ENCODE measurements around the gene TNPO1. TPM values are rescaled to one million over a fixed set of nuclear protein-coding genes. Genes with fewer than 3 reads are reported as not detected.

TNPO1 gene
- total and polyA plus RNA-seq, 2 of the 8 experiments (the other 6 are each of a cell fraction or from before 2014, with no cell fraction given): 38.5 to 211 TPM

DNA sequence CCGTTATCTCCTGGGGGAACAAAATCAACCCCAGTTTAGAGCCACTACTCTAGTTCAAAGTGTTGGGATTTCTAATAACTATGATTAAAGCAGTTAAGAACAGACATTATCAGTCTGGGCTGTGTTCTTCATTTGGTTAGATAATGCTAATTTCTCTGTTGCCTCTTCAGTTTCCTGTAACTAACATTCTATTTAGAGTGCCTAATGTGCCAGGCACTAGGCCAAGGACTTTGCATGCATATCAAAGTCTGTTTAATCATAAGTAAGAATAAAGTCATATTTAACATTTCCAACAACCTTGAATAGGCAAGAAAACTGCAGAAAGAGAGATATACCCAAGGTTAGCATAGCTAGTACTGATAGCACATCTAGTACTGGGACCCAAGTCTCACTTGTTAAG, 68.4 kb downstream of the TNPO1 start:
- TF ChIP-seq RNF2 (IDR thresholded peaks at IDR 0.05; ENCODE audit: borderline replicate concordance, low read depth, low read length, missing control alignments, poor library complexity, severe bottlenecking) (no peak), SUZ12 (IDR thresholded peaks at IDR 0.05; ENCODE audit: low read length) (no peak)
- Histone ChIP-seq H2AK5ac (ENCODE audit: low read depth, low read length) (no peak overlapping the region), H3K18ac (ENCODE audit: extremely low read depth, low read length) (no peak overlapping the region), H2BK20ac (ENCODE audit: low read length) (no peak overlapping the region), H3K23ac (ENCODE audit: insufficient read length) (no peak overlapping the region), H3K27ac (ENCODE audit: low read depth, low read length) (no peak overlapping the region), H3K56ac (replicated peaks; ENCODE audit: insufficient read length, low read depth, low read length) (no peak overlapping the region), H3K27me3 (replicated peaks in 1 of 4; ENCODE audit: control insufficient read depth in 3 of 4, extremely low read depth in 1 of 4, insufficient read depth in 3 of 4, low read length in 3 of 4) (no peaks in the 10 kb centered on the region), H4K91ac (replicated peaks; ENCODE audit: insufficient read length, low read length) (no peak overlapping the region), H3K4me1 (replicated peaks in 1 of 4; ENCODE audit: control insufficient read depth in 3 of 4, insufficient read depth in 4 of 4, low read length in 3 of 4) (no peaks in the 10 kb centered on the region), H3K4me3 (ENCODE audit: extremely low read depth in 1 of 4, insufficient read depth in 2 of 4, low read depth in 3 of 4, low read length in 4 of 4) (no peak overlapping the region), H3K14ac (ENCODE audit: insufficient read length) (no peak overlapping the region), H3K4me2 (ENCODE audit: insufficient read depth in 1 of 2, low read depth in 2 of 2, low read length in 2 of 2) (no peak overlapping the region), H2AFZ (ENCODE audit: low read length) (no peak overlapping the region), H4K5ac (ENCODE audit: insufficient read length, low read depth, low read length) (no peak overlapping the region), H3K9me3 (ENCODE audit: insufficient read depth in 2 of 2, low read depth in 1 of 2, low read length in 1 of 2) (no peaks in the 10 kb centered on the region), H3K9ac (replicated peaks in 1 of 4; ENCODE audit: extremely low read depth in 1 of 4, low read depth in 3 of 4, low read length in 3 of 4) (no peak overlapping the region), H2BK12ac (ENCODE audit: low read depth, low read length) (no peak overlapping the region), H4K20me1 (replicated peaks in 1 of 2; ENCODE audit: control insufficient read depth in 1 of 2, insufficient read depth in 2 of 2, low read length in 2 of 2) (peaks cover 0 to 4% of the 10 kb centered on the region in 2 experiments), H3K23me2 (ENCODE audit: low read depth, low read length) (no peaks in the 10 kb centered on the region), H3K36me3 (ENCODE audit: control insufficient read depth in 2 of 4, insufficient read depth in 4 of 4, low read length in 3 of 4) (peaks cover 10 to 79% (median 57%) of the 10 kb centered on the region in 4 experiments), H4K8ac (ENCODE audit: extremely low read depth, insufficient read depth, low read length) (no peak overlapping the region), H3K79me1 (ENCODE audit: low read depth, low read length) (no peaks in the 10 kb centered on the region; the same call in 1 of the 2 replicates), H2BK5ac (ENCODE audit: low read depth, low read length) (no peak overlapping the region), H3K4ac (replicated peaks; ENCODE audit: insufficient read length, low read depth, low read length) (no peak overlapping the region), H3K79me2 (ENCODE audit: control insufficient read depth in 1 of 2, insufficient read depth in 2 of 2, low read length in 2 of 2) (peaks cover 0 to 22% of the 10 kb centered on the region in 2 experiments; a peak in 2 of 4 replicates), H2BK120ac (replicated peaks; ENCODE audit: low read depth, low read length) (no peak overlapping the region), H2BK15ac (ENCODE audit: low read length) (no peak overlapping the region)
- 100% methylated on average over 1 of the region's 1 CpG; no CpG with 5 or more reads in 1 of the 2 experiments for WGBS, 2 experiments (ENCODE audit: extremely low coverage in 1 of 2, insufficient coverage in 1 of 2, insufficient read length in 1 of 2, insufficient replicate concordance in 2 of 2, low coverage in 1 of 2, low lambda C conversion rate in 2 of 2, missing lambda C conversion rate in 1 of 2)
- no peak for DNase-seq (ENCODE audit: low read depth in 1 of 2, low spot score in 2 of 2)
- ChIA-PET POLR2A (ENCODE audit: partially characterized antibody) (interaction anchor here (0.6 kb wide), 1 partner anchor 679 kb away, joined by 3 read pairs; no protein-coding TSS in a partner anchor), CTCF (ENCODE audit: partially characterized antibody) (no interaction called here)
- FAIRE-seq: no peak

Data from H1 (cell line).